Measurements from ENCODE around the gene OXTR.

OXTR gene

DNA sequence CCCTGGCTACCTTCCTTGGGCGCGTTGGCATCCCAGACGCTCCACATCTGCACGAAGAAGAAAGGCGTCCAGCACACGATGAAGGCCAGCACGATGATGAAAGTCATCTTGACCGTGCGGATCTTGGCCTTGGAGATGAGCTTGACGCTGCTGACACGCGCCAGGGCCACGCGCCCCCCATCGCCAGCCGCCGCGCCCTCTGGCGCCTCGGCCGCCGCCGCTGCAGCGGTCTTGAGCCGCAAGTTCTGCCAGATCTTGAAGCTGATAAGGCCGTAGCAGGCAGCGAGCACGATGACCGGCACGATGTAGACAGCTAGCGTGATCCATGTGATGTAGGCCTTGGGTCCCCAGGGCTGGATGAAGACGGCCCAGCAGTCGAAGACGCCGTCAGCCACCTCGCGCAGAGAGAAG lies 2.2 kb downstream of the OXTR start:
- DNase-seq: no peak

- DNase-seq: no peak
These were observed 3.3 kb downstream of the OXTR start for GRCh38 chr3:8766148-8766547.

DNA sequence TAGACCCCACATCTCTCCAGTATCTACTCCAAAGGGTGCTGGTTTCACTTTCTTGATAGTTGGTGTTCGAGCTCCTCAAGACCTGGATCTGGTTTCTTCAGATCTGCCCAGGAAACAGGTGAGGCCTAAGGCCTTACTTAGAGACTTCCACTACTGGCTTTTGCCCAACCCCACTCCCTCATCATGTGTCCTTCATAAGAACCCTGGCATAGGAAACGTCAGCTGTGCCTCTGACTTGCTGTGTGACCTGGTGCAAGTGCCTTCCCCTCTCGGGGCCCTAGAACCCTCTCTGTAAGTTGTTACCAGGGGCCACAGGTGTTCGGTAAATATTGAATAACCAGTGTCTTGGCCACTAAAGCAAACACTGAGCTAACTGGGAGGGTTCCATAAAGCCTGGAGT lies 3.9 kb downstream of the OXTR start:
- no peak for DNase-seq

GRCh38 chr3:8764528-8764927 lies 4.9 kb downstream of the OXTR start:
- no peak for DNase-seq

DNA sequence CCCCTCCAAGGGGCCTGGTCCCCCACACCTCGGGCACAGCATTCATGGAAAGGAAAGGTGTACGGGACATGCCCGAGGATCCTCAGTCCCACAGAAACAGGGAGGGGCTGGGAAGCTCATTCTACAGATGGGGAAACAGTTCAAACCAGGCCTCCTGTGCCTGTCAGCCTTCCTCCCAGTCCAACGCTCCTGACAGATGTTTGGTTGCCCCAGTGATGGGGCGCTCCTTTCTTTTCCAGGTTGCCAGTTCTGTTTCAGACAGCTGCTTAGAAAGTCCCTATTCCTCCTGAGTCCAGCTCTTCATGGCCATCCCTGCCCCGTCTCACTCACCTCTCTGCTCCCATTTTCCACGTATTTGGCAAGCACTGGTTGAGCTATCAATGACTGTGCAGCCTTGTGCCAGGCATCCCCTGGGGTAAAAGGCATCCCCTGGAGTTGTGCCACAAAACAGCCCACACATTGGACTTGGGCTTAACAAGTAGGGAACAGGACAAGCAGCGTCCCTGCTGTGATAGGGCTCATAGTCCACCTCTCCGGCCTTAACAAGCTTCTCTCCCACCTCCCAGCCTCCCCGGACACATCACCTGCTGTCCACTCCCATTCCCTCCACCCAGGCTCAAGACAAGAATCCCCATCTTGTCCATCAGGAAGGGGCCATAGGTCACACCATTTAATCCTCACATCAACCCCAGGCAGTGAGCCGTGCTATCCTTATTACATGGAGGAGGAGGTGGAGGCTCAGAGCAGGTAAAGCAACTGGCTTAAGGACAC lies 6.6 kb downstream of the OXTR start:
- DNase-seq: no peak

- DNase-seq: no peak
These were observed 7.5 kb downstream of the OXTR start for GRCh38 chr3:8761866-8762265.

DNA sequence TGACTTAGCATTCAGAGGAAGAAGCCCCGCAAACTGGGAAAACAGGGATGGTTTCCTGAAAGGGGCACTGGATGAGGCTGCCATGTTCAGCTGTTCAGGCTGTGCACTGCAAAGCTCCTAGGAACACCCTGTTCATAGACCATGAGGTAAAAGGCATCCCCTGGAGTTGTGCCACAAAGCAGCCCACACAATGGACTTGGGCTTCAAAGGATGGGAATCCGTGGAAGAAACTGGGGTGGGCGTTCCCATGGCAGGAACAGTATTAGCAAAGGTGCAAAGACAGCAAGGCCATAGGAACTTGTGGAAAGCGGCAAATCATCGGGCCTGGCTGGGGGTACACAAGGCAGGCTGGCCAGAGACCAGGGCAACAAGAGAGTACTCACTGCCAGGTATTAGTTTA lies 8.9 kb downstream of the OXTR start:
- DNase-seq: no peak

DNA sequence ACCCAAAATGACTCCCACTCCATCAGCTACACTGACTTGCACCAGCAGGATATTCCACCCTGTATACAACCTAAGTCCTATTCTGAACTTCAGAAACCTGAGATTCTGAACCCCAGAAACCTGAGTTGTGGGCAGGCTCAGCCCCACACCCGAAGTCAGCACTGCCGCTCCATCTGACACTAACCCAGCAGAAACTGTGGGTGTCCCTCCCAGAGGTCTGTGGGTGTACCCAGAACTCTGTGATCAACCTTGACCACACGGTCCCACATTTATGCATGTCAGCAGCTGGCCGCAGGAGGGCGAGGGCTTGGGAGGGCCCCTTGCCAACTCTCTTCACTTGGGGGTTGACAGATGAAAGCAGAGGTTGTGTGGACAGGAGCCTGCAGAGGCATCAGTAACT lies 9.3 kb downstream of the OXTR start:
- DNase-seq: no peak

GRCh38 chr3:8759038-8759707 lies 10.2 kb downstream of the OXTR start:
- no peak for DNase-seq

- no peak for DNase-seq
These were observed 11.6 kb downstream of the OXTR start for GRCh38 chr3:8757551-8758518.

GRCh38 chr3:8756671-8757070 lies 12.7 kb downstream of the OXTR start:
- no peak for DNase-seq

DNA sequence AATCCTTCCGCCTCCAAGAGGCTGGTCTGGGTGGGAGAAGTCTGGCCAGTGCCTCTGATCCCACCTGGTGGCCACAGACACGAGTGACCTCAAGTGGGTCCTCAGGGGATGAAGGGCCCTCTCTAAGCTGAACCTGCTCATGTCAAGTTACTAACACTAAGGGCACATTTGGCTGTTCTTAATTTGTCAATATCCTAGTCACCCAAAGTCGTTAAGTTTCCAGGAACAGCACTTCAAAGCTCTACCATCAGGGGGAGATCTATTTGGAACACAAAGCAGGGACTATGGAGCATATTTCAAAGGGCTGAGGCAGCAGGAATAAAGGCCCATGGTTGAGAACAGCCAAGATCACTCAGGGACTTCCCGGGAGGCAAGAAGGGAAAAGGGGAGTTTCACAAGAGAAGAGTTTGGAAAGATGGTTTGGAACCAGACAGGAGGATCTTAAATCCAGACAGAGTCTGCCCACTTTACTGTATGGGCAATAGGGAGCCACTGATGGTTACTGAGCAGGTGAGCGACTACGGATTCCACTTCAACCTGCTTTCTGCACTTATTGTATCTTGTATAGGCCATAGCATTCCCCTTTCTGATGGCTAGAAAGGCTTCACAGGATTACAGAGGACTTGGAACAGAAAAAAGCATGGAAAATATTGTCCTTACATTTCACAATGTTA lies 13.7 kb downstream of the OXTR start:
- DNase-seq: no peak

DNA sequence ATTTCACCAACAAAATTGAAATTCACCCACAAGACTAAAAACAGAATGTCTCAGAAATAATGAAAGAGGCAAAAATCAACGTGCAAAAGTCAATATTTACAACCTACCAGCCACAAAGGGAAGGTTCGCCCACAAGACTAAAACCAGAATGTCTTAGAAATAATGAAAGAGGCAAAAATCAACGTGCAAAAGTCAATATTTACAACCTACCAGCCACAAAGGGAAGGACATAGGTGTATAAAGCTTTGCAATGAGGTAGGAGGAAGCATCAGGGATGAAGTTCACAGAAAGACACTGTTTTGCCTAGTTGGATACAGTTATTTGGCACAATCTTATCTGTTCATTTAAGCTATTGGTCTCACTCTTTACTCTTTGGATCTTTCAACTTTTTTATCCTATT lies 14.3 kb downstream of the OXTR start:
- no peak for DNase-seq

- DNase-seq: no peak
These were observed 16.6 kb downstream of the OXTR start for GRCh38 chr3:8752832-8753231.

GRCh38 chr3:8749316-8749715 lies 20.1 kb downstream of the OXTR start:
- no peak for DNase-seq

- DNase-seq: no peak
These were observed 22.6 kb downstream of the OXTR start for GRCh38 chr3:8746780-8747345.

DNA sequence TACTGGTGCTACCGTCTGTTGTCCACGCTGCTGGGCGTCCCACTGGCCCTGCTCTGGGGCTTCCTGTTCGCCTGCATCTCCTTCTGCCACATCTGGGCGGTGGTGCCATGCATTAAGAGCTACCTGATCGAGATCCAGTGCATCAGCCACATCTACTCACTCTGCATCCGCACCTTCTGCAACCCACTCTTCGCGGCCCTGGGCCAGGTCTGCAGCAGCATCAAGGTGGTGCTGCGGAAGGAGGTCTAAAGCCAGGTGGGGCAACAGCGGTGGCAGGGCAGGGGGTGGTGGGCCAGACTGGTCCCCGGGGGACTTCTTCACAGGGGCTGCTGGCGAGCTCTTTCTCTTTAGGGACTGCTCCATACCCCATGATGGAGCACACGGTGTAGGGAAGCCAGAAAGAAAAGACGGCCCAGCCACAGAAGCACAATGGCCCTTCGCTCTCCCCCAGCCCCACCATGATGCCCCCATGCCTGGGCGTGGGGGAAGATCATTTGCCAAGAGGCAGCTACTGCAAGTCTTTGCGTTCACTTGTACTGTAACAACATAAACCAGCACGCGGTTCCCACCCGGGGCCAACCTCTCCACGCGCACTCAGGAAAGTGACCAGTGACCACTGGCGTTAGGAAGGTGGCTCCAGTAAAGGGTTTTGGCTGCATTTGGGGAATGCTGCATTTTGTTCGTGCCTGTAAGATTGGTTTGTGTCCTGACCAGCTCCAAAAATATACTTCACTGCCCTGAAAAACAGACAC lies 23.6 kb downstream of the OXTR start:
- no peak for DNase-seq

GRCh38 chr3:8743911-8744310 lies 25.5 kb downstream of the OXTR start:
- DNase-seq: no peak

GRCh38 chr3:8743021-8743601 lies 26.3 kb downstream of the OXTR start:
- DNase-seq: no peak

- DNase-seq: no peak
These were observed 27.7 kb downstream of the OXTR start for GRCh38 chr3:8741581-8742261.

Data from NCI-H526 treated with DMSO at 0.1 percent for 48 hours (cell line).